ENCODE data around the gene BCORL1.

The BCORL1 gene

GRCh38 chrX:129965166-129965565 lies 17.3 kb upstream of the BCORL1 start:
- no peak for DNase-seq (ENCODE audit: low read depth)

DNA sequence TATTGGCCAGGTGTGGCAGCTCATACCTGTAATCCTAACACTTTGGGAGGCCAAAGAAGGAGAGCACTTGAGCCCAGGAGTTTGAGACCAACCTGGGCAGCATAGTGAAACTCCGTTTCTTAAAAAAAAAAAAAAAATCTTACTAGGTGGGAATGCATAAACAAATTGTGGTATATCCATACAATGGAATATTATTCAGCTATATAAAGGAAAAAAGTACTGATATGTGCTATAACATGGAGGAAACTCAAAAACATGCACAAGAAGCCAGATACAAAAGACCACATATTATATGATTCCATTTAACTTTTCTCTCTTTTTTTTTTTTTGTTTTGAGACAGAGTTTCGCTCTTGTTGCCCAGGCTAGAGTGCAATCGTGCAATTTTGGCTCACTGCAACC lies 13.5 kb upstream of the BCORL1 start:
- no peak for DNase-seq (ENCODE audit: low read depth)

DNA sequence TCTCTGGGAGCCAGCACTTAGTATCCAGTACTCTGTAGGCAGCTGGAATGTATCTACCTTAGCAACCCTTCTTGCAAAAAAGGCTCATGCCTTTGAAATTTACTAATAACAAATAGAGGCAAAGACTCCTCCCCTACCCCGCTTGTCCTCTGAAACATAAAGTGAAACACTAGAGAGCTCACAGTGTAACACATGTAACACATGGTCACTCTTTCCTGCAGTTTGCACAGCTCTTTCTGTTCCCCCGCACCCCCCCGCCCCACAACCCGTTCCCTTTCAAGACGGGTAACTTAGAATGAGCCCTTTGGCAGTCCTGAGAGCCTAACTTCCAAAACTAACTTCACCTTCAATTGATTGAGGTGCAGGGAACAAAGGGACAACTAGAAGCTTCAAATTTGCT lies 6.0 kb upstream of the BCORL1 start:
- DNase-seq (ENCODE audit: low read depth): no peak

DNA sequence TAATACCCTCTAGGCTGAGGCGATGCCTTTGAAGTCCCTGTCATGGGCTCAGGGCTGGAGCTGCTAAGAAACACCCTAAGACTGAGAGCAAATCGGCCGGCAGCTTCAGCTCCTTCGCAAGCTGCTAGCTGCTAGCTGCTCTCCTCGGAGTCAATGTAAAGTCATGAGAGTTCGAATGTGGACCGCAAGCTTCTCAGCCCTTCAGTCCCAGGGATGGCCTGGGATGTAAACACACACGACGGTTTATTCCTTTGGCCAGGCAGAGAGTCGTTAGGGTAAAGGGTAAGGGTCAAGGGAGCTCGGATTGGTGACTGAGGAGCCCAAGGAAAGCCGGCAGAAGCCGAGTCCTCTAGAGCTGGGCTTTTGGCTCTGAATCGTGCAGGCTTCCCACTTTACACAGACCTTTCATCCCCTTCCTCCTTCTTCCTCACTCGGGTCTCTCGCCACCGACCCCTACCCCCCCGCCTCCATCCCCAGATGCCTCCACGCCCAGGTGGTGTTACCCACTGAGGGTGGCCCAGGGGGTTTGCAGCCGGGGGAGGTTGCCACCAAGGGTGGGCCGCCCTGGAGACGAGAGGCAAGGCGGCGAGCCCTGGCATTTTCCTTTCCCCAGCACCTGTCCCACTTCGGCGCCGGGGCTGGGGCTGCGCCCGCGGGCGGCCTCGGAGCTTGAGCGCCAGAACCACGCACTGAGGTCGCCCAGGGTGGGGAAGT lies 3.1 kb upstream of the BCORL1 start:
- no peak for DNase-seq (ENCODE audit: low read depth)

GRCh38 chrX:129980001-129980401 lies 2.4 kb upstream of the BCORL1 start:
- no peak for DNase-seq (ENCODE audit: low read depth)

- DNase-seq (ENCODE audit: low read depth): no peak
Observed at GRCh38 chrX:129980540-129981199, 1.8 kb upstream of the BCORL1 start.

GRCh38 chrX:129981200-129981553 lies 1.3 kb upstream of the BCORL1 start:
- DNase-seq (ENCODE audit: low read depth): no peak

- DNase-seq (ENCODE audit: low read depth): no peak
Observed at GRCh38 chrX:129981752-129982299, 609 bp upstream of the BCORL1 start.

- DNase-seq (ENCODE audit: low read depth): no peak
Observed at GRCh38 chrX:129983575-129984110, 1.2 kb downstream of the BCORL1 start.

DNA sequence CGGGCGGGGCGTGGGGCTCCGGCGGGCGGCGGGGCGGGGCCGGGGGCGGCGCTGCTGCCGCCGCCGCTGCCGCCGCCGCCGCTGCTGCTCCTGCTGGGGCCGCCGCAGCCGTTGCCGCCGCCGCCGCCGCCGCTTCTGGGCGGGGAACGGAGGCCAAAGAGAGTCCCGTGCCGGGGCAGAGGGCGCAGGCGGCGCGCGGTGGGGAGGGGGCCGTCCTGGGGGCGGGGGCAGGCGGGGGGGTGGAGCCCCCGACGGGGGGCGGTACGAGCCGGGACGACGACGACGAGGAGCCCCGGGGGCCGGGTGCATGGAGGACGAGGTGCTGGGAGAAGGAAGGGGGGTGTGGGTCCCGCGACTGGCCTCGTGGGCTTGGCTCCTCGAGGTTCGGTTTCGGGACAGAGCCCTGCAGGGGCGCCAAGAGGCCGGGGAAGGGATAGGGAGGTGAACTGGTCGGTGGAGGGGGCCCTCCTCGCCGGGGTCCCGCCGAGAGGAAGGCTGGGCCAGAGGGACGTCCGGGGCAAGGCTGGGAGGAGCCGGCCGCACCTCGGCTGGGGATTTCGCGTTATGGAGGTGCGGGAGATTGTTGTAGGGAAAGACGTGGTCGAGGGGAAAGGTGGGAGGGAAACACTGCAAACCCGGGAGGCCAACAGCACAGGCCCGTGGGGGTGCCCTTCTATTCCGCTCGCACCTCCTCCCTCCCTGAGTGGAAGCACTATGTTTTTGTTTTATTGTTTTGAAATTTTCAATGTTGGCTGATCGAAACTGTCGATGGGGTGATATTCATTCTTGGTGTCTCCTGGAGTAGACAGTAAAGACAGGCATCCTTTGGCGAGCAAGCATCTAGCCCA lies 1.9 kb downstream of the BCORL1 start:
- DNase-seq (ENCODE audit: low read depth): no peak

GRCh38 chrX:129987871-129988270 lies 5.4 kb downstream of the BCORL1 start:
- DNase-seq (ENCODE audit: low read depth): no peak

DNA sequence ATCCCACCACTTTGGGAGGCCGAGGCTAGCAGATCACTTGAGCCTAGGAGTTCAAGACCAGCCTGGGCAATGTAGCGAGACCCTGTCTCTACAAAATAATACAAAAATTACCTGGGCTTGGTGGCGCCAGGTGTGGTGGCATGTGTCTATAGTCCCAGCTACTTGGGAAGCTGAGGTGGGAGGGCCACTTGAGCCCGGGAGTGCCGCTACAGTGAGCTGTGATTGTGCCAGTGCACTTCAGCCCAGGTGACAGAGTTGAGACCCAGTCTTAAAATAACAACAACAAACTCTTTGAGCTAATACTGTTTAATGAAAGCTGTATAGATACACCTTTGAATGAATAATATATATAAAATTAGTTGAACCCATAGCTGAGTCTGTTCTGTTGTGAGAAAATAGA lies 9.7 kb downstream of the BCORL1 start:
- DNase-seq (ENCODE audit: low read depth): no peak

DNA sequence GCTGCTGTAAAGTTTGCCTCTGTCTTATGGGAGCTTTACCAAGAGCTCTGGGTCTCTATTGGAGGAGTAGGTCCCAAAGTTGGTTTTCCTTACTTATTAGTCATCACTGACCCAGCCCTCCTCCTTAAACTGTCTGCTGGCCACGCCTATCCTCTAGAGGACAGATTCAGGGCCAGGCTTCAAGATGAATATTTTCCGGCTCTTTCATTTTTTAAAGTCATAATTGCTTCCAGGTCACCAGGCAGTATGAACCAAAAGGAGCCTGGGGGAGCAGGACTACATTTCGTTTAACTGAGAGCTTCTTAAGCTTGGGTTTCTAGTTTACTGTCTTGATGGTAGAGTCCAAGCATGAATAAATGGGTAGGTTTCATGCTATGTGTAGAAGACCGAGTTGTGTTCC lies 13.7 kb downstream of the BCORL1 start:
- DNase-seq (ENCODE audit: low read depth): no peak

DNA sequence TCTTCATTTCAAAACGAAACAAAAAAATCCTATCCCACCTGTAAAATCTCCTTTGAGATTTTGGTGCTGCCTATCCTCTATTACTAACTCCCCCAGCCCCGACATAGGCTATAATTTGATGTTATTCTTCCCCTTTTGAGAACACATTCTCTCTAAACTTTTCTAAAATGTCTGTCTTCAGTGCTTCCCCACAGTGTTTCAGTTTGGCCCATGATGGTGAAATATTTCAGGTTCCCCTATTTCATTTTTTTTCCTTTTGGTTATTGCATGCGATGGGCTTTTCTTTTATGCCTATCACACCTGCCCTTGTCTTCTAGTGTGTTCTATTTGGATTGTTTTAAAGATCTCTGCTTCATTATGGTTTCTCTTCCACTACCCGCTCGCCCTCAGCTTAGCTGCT lies 14.7 kb downstream of the BCORL1 start:
- no peak for DNase-seq (ENCODE audit: low read depth)

DNA sequence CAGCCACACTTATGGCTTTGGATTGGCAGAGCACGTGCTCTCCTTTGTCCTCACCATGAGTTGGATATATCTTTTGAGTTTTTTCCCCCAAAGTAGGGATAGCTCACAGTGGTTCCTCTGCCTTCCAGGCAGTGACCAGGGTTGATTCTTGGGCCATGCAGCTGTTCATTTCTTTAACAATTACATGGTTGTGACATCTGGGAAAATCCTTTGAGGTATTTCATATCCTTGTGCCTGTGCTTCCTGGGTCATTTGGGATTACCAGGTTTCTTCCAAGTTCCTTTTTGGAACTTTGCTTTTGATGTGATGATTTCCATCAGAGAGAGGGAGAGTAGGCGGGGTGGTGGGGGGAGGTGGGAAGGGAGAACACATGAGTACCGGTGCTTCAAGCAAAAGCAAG lies 15.6 kb downstream of the BCORL1 start:
- no peak for DNase-seq (ENCODE audit: low read depth)

GRCh38 chrX:130001893-130002292 lies 19.5 kb downstream of the BCORL1 start:
- DNase-seq (ENCODE audit: low read depth): no peak

- DNase-seq (ENCODE audit: low read depth): no peak
Observed at GRCh38 chrX:130002541-130002940, 20.1 kb downstream of the BCORL1 start.

DNA sequence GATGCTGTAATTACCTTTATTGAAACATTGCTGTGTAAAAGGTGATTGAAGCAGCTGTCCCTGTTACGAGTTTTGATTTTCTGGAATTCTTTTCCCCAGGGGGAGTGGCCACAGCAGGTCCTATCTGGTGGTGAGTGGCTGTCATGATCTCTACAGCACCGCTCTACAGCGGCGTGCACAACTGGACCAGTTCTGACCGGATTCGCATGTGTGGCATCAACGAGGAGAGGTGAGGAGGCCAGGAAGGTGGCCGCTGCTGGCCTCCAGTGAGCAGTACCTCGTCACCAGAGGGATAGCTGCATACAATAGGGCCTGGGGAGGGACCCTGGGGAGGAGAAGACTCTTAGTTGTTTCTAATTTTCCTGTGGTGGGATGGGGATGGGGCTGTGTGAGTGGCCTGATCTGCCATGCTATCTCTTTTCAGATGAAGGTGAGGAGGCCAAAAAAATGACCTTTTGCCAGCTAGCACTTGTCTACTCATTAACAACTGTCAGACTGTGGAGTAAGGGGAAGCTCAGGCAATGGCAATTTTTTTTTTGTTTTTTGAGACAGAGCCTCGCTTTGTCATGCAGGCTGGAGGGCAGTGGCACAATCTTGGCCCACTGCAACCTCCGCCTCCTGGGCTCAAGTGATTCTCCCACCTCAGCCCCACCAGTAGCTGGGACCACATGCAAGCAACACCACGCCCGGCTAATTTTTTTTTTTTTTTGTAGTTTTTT lies 22.8 kb downstream of the BCORL1 start:
- DNase-seq (ENCODE audit: low read depth): no peak

GRCh38 chrX:130009658-130010223 lies 27.3 kb downstream of the BCORL1 start:
- DNase-seq (ENCODE audit: low read depth): no peak

- no peak for DNase-seq (ENCODE audit: low read depth)
Observed at GRCh38 chrX:130012683-130013082, 30.2 kb downstream of the BCORL1 start.

DNA sequence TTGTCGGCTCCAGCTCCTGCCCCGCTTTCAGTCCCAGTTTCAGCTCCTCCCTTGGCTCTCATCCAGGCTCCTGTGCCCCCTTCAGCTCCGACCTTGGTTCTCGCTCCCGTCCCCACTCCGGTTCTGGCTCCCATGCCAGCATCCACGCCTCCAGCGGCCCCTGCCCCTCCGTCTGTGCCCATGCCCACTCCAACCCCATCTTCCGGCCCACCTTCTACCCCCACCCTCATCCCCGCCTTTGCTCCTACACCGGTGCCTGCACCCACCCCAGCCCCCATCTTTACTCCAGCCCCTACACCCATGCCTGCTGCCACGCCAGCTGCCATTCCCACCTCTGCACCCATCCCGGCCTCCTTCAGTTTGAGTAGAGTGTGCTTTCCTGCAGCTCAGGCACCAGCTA lies 31.2 kb downstream of the BCORL1 start:
- no peak for DNase-seq (ENCODE audit: low read depth)

- no peak for DNase-seq (ENCODE audit: low read depth)
Observed at GRCh38 chrX:130014356-130014755, 31.9 kb downstream of the BCORL1 start.

All from stimulated activated CD8-positive, alpha-beta memory T cell treated with anti-CD3 and anti-CD28 coated beads, Interleukin-7, amount 100 ng/mL, for 24 hours (primary cell).